Airway epithelial cell (primary cell): ENCODE data around the gene JTB. TPM values are rescaled to one million over a fixed set of nuclear protein-coding genes. Genes with fewer than 3 reads are reported as not detected.

Experiments used
- total RNA-seq: library from RNA; depleted of rRNA; stranded (reverse); fragments of >200 nt; gene quantifications from 2 replicates; pipeline ENCODE4 v1.2.3, GENCODE V29; 2015

Gene JTB
- 191 and 223 TPM in 2 replicates for total RNA-seq

DNA sequence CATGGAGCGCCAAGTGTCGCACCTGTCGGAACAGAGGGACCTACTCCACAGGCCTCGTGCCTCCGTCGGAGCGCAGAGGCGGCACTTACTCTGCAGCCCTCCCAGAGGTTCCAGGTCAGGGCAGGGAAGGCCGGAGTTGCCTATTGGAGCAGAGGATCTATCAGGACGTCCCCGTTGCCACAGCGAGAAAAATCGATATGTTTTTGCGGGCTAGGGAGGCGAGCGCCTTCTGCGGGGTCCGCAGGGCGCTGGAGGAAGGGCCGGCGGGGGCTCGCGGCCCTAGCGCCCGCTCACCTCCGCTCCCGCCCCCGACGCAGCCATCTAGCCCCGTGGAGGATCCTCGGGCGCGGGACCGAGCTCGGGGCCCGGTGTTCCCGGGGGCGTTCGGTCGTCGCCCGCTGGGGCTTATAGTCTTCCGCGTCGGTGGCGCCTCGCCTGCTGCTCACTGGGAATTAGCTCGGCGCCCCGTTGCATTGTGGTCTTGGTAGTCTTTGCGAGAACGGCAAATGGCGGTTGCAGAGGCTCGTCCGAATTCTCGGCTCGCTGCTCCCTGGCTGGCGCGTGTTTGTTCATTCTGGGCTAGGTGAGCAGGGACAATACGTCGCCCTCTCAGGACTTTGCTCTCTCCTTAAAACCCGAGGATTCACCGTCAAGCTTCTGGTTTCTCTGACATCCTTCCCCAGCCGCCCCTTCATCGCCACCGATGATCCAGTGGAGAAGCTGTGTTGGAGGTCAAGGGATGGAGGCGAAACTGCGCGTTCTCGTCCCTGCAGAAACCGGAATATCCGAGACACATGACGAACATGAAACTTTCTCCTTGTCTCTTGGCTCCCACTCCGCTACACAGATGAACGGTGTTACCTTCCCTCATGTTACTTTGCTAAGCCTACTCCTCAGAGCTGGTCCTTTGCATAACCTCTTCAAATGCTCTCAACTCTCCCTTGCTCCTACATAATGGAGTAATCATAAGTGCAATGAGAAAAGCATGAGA, at the start of gene JTB:
TSS of gene JTB (minus strand) at position 425 of the 991 bp plus-strand sequence. CDS start at position 3, 422 bp downstream.

DNA sequence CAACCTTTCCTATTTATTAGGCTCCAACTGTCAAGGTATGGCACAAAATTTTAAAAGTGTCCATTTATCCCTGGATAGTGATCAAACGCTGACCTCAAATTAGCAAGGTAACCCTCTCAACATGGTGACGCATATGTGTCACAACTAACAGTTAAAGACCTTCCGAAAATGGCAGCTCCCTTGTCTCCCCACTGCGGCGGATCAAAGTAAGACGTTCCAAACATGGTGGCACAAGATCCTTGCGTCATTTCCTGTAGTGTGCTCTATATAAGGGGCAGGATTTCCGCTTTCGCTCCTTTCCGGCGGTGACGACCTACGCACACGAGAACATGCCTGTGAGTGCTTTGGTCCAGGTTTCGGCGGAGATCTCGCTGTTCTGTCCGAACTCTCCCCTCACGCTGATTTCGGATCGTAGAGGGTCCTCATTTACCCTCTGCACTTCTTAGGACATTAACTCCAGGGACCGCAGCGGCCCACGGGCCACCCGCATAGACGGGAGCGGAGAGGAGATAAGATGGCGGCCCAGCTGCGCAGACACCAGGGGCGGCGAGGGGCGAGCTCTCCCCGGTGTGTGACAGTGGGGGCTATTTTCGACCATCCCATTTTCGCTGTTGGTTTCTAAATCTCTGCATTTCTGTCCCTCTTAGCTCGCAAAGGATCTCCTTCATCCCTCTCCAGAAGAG, 13.1 kb upstream of the JTB start, which contains the start of gene RPS27:
TSS of gene RPS27 (plus strand) at position 295 of the 683 bp plus-strand sequence. CDS start at position 330, 35 bp downstream.

DNA sequence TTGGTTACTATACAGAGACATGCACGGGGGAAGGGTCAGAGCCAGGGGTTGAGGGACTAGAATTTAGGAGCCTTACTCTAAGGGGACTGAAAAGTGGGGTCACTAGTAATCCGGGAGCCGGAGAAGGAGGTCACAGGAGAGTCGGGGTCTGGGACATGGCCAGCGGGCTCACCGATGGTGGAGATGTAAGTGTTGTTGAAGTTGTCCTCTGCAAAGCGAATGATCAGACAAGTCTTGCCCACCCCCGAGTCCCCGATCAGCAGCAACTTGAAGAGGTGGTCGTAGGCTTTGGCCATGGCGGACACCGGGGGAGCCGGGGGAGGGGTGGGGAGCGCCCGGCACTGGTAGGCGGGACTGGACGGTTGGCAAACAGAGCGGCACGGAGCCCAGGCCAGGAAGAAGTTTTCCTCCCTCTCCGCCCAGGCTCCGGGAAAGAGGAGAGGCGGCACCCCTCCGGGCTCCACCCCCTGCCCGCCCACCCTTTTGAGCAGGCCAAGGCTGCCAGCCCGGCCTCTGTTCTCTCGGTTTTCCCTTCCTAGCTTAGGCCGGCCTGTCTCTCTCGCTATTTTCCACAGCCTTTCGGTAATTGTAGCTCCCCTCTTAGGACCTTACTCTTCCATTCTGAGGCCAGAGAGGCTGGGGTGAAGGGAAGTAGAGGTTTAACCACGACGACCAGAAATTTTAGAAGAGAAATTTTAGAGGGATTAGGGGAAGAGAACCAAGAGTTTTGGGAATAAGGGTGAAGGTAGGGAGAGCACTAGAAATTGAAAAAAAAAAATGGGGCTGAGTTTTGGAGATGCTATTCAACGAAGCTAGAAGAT, 8.7 kb upstream of the JTB start, which contains the start of gene RAB13:
TSS of gene RAB13 (minus strand) at position 399 of the 821 bp plus-strand sequence. CDS start at position 296, 103 bp downstream.

DNA sequence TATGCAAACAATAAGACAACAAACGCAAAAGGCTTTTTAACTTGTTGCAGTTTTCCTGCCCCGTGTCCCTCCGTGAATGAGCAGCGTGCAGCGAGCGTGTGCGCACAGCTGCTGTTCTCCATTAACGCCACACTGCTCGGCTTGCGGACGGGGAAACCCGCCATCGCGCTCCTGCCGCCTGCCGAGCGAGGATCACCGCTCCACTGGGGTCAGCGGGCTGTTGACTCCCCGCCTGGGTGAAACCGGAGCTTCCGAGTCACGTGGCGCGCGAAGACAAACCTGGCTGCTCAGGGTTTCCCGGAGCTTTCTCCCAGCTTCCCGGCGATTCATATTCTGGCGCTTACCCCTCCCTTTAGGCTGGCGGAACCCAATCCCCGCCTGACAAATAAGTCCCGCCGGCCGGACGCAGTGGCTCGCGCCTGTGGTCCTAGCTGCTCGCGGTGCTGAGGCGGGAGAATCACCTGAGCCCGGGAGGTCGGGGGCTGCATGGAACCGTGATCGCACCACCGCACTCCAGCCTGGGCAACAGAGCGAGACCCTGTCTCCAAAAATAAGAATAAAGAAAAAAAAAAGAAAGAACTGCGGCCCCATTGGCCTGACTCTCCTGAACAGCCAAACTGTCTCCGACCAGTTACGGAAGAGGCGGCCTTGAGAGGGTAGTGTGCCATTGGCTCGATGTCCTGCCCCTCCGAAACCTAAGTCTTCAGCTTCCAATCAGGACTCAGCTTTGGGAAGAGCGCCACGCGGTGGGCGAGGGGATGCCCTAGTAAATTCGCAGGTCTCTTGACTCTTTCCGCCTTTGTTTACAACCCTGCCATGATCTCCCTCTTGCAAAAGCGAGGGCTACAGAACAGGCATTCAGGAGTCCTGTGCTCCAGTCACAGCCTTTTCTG, 10.1 kb downstream of the JTB start, which contains the start of gene CREB3L4:
TSS of gene CREB3L4 (plus strand) at position 796 of the 893 bp plus-strand sequence. CDS start 624 bp downstream, outside the sequence.

DNA sequence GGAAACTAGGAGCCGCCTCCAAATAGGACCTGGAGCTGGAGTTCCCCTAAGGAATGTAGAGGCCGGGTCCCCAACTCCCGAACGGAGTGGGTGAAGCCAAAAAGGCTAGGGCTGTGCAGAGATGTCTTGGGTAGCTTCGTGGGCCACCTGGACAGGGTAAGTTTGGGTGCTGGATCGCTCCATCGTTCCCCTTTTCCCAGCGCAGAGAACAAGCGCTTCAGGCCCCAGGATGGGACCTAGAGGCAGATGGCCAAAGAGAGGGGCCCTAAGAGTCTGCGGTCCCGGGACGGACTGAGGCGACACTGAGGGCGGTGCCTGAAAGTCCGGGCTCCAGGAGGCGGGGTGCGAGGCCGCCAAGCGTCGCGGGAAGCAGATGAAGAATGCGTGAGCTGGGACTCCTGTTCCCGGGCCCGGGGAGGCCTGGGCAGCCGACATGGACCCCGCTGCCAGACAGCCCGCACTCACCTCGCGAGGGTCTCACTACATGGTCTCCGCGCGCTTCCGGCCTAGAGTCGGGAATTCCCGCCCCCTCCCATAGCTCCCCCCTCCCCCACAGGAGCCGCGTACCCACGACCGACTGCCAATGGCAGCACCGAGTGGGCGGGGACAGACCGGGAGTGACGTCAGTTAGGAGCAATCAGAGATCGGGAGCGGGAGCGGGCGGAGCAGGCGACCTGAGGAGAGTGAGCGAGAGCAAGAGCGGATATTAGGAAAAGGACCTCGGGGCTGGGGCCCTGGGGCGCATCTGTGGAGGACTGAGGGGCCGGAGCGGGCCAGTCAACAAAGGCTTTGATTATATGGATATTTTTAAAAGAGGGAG, 14.2 kb downstream of the JTB start, which contains the start of gene SLC39A1:
TSS of gene SLC39A1 (minus strand) at position 508 of the 820 bp plus-strand sequence. CDS start 822 bp downstream, outside the sequence.

GRCh38 chr1:153958111-153958960, 19.1 kb downstream of the JTB start, which contains the start of gene CRTC2:
CRTC2 (minus strand) TSS chr1:153958612; CDS start chr1:153958497, 115 bp downstream.

DNA sequence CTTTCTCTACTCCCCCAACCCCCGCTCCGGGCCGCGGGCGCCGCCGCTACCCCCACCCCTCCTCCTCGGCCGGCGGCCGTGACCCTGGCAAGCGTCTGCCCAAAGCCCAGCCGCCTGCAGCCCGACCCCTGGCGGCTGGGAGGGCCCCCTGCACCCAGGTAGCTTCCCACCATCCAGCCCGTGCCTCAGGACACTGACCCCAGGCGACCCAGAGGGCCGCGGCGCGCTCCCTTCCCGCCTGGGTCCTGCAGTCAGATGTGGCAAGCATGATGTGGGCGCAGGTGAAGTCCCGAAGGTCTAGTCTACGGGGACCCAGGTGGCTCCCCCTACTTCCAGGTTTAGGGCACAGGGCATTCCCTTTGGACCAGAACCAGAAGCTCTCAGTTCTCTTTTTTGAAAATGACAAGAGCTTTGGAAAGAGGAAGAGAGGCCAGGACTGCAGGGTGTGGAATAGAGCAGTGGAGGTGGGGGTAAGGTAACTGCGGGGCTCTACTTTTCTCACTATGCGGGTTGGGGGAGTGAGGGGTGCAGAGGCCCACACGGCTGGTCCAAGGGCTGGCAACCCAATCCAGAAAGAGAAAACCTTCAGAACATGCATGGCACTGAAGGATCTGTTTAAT, 30.7 kb downstream of the JTB start, which contains the start of gene DENND4B:
TSS of gene DENND4B (minus strand) at position 97 of the 620 bp plus-strand sequence. CDS start 2,344 bp downstream, outside the sequence.

Other genes with a start within 250 kb of the JTB start
- 22.5 and 25.0 TPM in 2 replicates for gene INTS3, start 249.6 kb downstream of the JTB start, total RNA-seq
- 11.3 and 19.6 TPM in 2 replicates for gene SLC27A3, start 202.3 kb downstream of the JTB start, total RNA-seq
- 4.2 and 8.8 TPM in 2 replicates for gene GATAD2B, start 54.7 kb downstream of the JTB start, total RNA-seq
- gene DENND4B, start 31.0 kb downstream of the JTB start, total RNA-seq = 16.4 and 17.9 TPM in 2 replicates
- gene CRTC2, start 19.1 kb downstream of the JTB start, total RNA-seq = 11.1 and 15.9 TPM in 2 replicates
- gene SLC39A1, start 14.1 kb downstream of the JTB start, total RNA-seq = 92.6 and 96.6 TPM in 2 replicates
- 9.4 and 12.8 TPM in 2 replicates for gene CREB3L4, start 9.8 kb downstream of the JTB start, total RNA-seq
- gene RAB13, start 8.7 kb upstream of the JTB start, total RNA-seq = 23.6 and 34.6 TPM in 2 replicates
- 2,325 and 2,353 TPM in 2 replicates for gene RPS27, start 13.1 kb upstream of the JTB start, total RNA-seq
- not detected in 2 replicates for gene NUP210L, start 177.4 kb upstream of the JTB start, total RNA-seq
- gene TPM3, start 214.4 kb upstream of the JTB start, total RNA-seq = 358 and 470 TPM in 2 replicates
- not detected in 2 replicates for gene CFAP141, start 228.7 kb upstream of the JTB start, total RNA-seq
- 58.8 and 82.0 TPM in 2 replicates for gene UBAP2L, start 243.3 kb upstream of the JTB start, total RNA-seq